GM19240 (cell line): ENCODE results near the gene PTPDC1.
"Not testable (repeated sequence)": the region's sequence is repeated elsewhere in the genome, so short reads cannot be mapped to it uniquely, and the experiment has no call there.

Source experiments
- DNase-seq: peaks from one replicate; pipeline ENCODE4 v3.0.0; 2011; ENCODE audit warnings: low spot score; ENCODE audit not compliant: insufficient read length

PTPDC1 gene

GRCh38 chr9:94086486-94087345, 2.5 kb downstream of the PTPDC1 start:
- DNase-seq = no peak

- not testable (repeated sequence) for DNase-seq
Observed at GRCh38 chr9:94094219-94095145, 10.2 kb downstream of the PTPDC1 start.

GRCh38 chr9:94096819-94097577, 12.7 kb downstream of the PTPDC1 start:
- DNase-seq = no peak

- no peak for DNase-seq
Observed at GRCh38 chr9:94097788-94098414, 13.6 kb downstream of the PTPDC1 start.

GRCh38 chr9:94100152-94100879, 16.1 kb downstream of the PTPDC1 start:
- DNase-seq = no peak

- no peak for DNase-seq
Observed at GRCh38 chr9:94101162-94101853, 17.0 kb downstream of the PTPDC1 start.

- no peak for DNase-seq
Observed at GRCh38 chr9:94108584-94108983, 24.3 kb downstream of the PTPDC1 start.

GRCh38 chr9:94110821-94111252, 26.6 kb downstream of the PTPDC1 start:
- DNase-seq = no peak

- DNase-seq = no peak
Observed at GRCh38 chr9:94111446-94111845, 27.2 kb downstream of the PTPDC1 start.

- DNase-seq = no peak
Observed at GRCh38 chr9:94112716-94113465, 28.6 kb downstream of the PTPDC1 start.

- not testable (repeated sequence) for DNase-seq
Observed at GRCh38 chr9:94120088-94120487, 35.8 kb downstream of the PTPDC1 start.

- DNase-seq = no peak
Observed at GRCh38 chr9:94120854-94121376, 36.7 kb downstream of the PTPDC1 start.

GRCh38 chr9:94126844-94127243, 42.6 kb downstream of the PTPDC1 start:
- DNase-seq = no peak

GRCh38 chr9:94127806-94128205, 43.5 kb downstream of the PTPDC1 start:
- no peak for DNase-seq

GRCh38 chr9:94128580-94128979, 44.3 kb downstream of the PTPDC1 start:
- DNase-seq = no peak

- no peak for DNase-seq
Observed at GRCh38 chr9:94134629-94135028, 50.4 kb downstream of the PTPDC1 start.

- no peak for DNase-seq
Observed at GRCh38 chr9:94135222-94135621, 51.0 kb downstream of the PTPDC1 start.

- DNase-seq = no peak
Observed at GRCh38 chr9:94139672-94140417, 55.6 kb downstream of the PTPDC1 start.
